Endodermal cell (in vitro differentiated cells): ENCODE measurements around the gene BAHCC1. TPM values are rescaled to one million over a fixed set of nuclear protein-coding genes. Genes with fewer than 3 reads are reported as not detected.

Experiments
- DNase-seq: peaks from one replicate; pipeline ENCODE4 v3.0.0-alpha.2; 2017
- H3K27ac ChIP-seq: 2 replicates; pipeline ENCODE4 v1.5.1; 2013; ENCODE audit warnings: mild to moderate bottlenecking, low read depth, low read length, moderate library complexity
- H3K27me3 ChIP-seq: 2 replicates; pipeline ENCODE4 v1.6.1; 2013; ENCODE audit warnings: mild to moderate bottlenecking, low read length, moderate library complexity; ENCODE audit not compliant: insufficient read depth, control insufficient read depth, poor library complexity, severe bottlenecking
- H3K36me3 ChIP-seq: 2 replicates; pipeline ENCODE4 v1.7.0; 2013; ENCODE audit warnings: mild to moderate bottlenecking, low read length, moderate library complexity; ENCODE audit not compliant: control insufficient read depth, insufficient read depth
- H3K4me1 ChIP-seq: one replicate; pipeline ENCODE4 v1.7.0; 2013; ENCODE audit warnings: low read length; ENCODE audit not compliant: control insufficient read depth, insufficient read depth
- H3K4me3 ChIP-seq: 2 replicates; pipeline ENCODE4 v1.5.1; 2013; ENCODE audit warnings: mild to moderate bottlenecking, low read length, moderate library complexity
- H3K9ac ChIP-seq: 2 replicates; pipeline ENCODE4 v1.6.1; 2013; ENCODE audit warnings: mild to moderate bottlenecking, low read length, moderate library complexity; ENCODE audit not compliant: poor library complexity, severe bottlenecking; ENCODE audit errors: extremely low read depth
- H3K9me3 ChIP-seq: 2 replicates; pipeline ENCODE4 v1.6.1; 2013; ENCODE audit warnings: mild to moderate bottlenecking, low read length, moderate library complexity; ENCODE audit not compliant: control insufficient read depth
- H3K27ac Mint-ChIP-seq: 2 replicates; pipeline ENCODE4 v1.8.0; 2020; ENCODE audit warnings: mixed read lengths
- H3K27me3 Mint-ChIP-seq: 2 replicates; pipeline ENCODE4 v1.8.0; 2021; ENCODE audit warnings: mild to moderate bottlenecking, mixed read lengths; ENCODE audit not compliant: insufficient read depth
- H3K36me3 Mint-ChIP-seq: 2 replicates; pipeline ENCODE4 v1.8.0; 2020; ENCODE audit warnings: low read depth, mixed read lengths
- H3K4me1 Mint-ChIP-seq: 2 replicates; pipeline ENCODE4 v1.8.0; 2020; ENCODE audit warnings: mixed read lengths
- H3K4me3 Mint-ChIP-seq: 2 replicates; pipeline ENCODE4 v1.8.0; 2020; ENCODE audit warnings: mild to moderate bottlenecking, moderate library complexity, mixed read lengths
- H3K9me3 Mint-ChIP-seq: 2 replicates; pipeline ENCODE4 v1.8.0; 2020; ENCODE audit warnings: mild to moderate bottlenecking, mixed read lengths
- WGBS, 2 experiments: methylation state at CpG; one replicate each; pipeline versions ENCODE4 v1.1.5 to v1.1.7; 2013; ENCODE audit warnings: missing lambda C conversion rate in 2 of 2, mixed read lengths in 1 of 2; ENCODE audit not compliant: insufficient coverage in 1 of 2, insufficient read length in 1 of 2; 5-methylcytosine and 5-hydroxymethylcytosine counted together
- total RNA-seq, 2 donors: library from RNA; stranded (reverse); fragmentation: NEBNext Ultra II Directional in 1 of 2; extraction: Animal tissue kit (Norgen Biotek cat#: 25700) in 1 of 2; gene quantifications; 2 replicates in 1 of 2; 3 replicates in 1 of 2; pipeline ENCODE4 v1.2.1, GENCODE V29; 2021
- TF ChIP-seq, protein P1 (sequence below): fragments of 200-600 bp; sonication (generic); conservative IDR thresholded peaks from 2 replicates; pipeline ENCODE4 v1.5.0; 2021; ENCODE audit warnings: antibody characterized with exemption, mild to moderate bottlenecking

BAHCC1 gene
- total RNA-seq, 2 donors from 2014 or later, result 63.9 to 78.1 TPM

GRCh38 chr17:81397314-81398175 lies 2.3 kb downstream of the BAHCC1 start:
- DNase-seq, result peak; percentile 98
- H3K27ac Mint-ChIP-seq, result peak overlapping the region; percentile 93

DNA sequence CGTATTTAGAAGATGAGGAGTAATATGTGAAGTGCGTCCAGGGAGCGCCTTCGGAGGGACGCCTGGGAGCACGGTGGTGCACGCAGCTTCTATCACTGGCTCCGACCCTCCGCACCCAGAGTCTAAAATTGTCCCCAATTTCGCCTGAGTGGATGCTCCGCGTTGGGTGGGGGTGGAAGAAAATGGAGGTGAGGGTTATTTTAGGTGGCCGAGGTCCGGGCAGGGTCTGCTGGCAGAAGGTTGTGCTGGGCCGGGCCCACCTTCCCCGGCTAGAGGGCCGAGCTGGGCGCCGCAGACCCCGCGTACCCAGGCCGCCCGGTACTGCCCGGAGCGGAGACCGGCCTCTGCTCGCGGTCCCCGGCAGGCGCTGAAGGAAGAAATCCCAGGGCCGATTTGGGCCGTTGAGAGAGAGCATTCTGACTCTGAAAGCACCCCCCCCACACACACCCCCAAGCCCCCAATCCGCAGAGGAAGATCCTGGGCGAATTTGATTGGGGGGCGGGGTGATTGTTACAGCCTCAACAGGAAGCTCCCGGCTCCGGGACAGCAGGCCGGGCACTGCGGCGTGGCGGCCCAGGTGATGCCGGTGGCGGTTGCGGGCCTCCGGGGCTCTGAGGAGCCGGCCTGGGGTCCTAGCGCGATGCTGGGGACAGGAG lies 3.0 kb downstream of the BAHCC1 start:
- H3K36me3 ChIP-seq, result no peaks in the 10 kb centered on the region
- H3K9me3 ChIP-seq, result no peaks in the 10 kb centered on the region
- peaks cover 9% of the 10 kb centered on the region for H3K4me1 ChIP-seq
- H3K4me3 ChIP-seq, result peak overlapping the region; percentile 89
- peak overlapping the region; percentile 87 for H3K4me3 Mint-ChIP-seq
- peak overlapping the region; percentile 99 for H3K27ac ChIP-seq
- peak overlapping the region; percentile 93 for H3K27ac Mint-ChIP-seq
- TF ChIP-seq, protein P1, sequence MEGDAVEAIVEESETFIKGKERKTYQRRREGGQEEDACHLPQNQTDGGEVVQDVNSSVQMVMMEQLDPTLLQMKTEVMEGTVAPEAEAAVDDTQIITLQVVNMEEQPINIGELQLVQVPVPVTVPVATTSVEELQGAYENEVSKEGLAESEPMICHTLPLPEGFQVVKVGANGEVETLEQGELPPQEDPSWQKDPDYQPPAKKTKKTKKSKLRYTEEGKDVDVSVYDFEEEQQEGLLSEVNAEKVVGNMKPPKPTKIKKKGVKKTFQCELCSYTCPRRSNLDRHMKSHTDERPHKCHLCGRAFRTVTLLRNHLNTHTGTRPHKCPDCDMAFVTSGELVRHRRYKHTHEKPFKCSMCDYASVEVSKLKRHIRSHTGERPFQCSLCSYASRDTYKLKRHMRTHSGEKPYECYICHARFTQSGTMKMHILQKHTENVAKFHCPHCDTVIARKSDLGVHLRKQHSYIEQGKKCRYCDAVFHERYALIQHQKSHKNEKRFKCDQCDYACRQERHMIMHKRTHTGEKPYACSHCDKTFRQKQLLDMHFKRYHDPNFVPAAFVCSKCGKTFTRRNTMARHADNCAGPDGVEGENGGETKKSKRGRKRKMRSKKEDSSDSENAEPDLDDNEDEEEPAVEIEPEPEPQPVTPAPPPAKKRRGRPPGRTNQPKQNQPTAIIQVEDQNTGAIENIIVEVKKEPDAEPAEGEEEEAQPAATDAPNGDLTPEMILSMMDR, result no peak
- peak; percentile 89 for DNase-seq
- 0 to 1% methylated on average over 11 to 47 of the region's 48 CpGs for WGBS, 2 experiments
- H3K27me3 ChIP-seq, result no peaks in the 10 kb centered on the region
- peak overlapping the region; percentile 99 for H3K9ac ChIP-seq
- peaks cover 30% of the 10 kb centered on the region for H3K27me3 Mint-ChIP-seq
- peaks cover 29% of the 10 kb centered on the region for H3K4me1 Mint-ChIP-seq
- no peaks in the 10 kb centered on the region for H3K9me3 Mint-ChIP-seq
- H3K36me3 Mint-ChIP-seq, result peaks cover 9% of the 10 kb centered on the region

More at GRCh38 chr17:81397314-81398175, 2.3 kb downstream of the BAHCC1 start:
- peaks cover 11% of the 10 kb centered on the region for H3K36me3 Mint-ChIP-seq
- WGBS, 2 experiments, result 0 to 3% methylated on average over 6 to 37 of the region's 49 CpGs
- peak overlapping the region; percentile 87 for H3K4me3 Mint-ChIP-seq
- H3K9ac ChIP-seq, result peak overlapping the region; percentile 99
- H3K4me1 ChIP-seq, result peaks cover 9% of the 10 kb centered on the region
- H3K27ac ChIP-seq, result peak overlapping the region; percentile 99
- no peaks in the 10 kb centered on the region for H3K36me3 ChIP-seq
- TF ChIP-seq, protein P1, result peak; percentile 75
- no peaks in the 10 kb centered on the region for H3K9me3 Mint-ChIP-seq
- H3K4me1 Mint-ChIP-seq, result peaks cover 22% of the 10 kb centered on the region
- peaks cover 33% of the 10 kb centered on the region for H3K27me3 Mint-ChIP-seq
- no peaks in the 10 kb centered on the region for H3K9me3 ChIP-seq
- H3K4me3 ChIP-seq, result peak overlapping the region; percentile 89
- H3K27me3 ChIP-seq, result no peaks in the 10 kb centered on the region

- Histone ChIP-seq H3K27ac (peak overlapping the region; percentile 99), H3K4me3 (peak overlapping the region; percentile 89), H3K4me1 (peaks cover 9% of the 10 kb centered on the region), H3K9me3 (no peaks in the 10 kb centered on the region), H3K36me3 (no peaks in the 10 kb centered on the region), H3K9ac (peak overlapping the region; percentile 99), H3K27me3 (no peaks in the 10 kb centered on the region)
- Mint-ChIP-seq H3K36me3 (peaks cover 10% of the 10 kb centered on the region), H3K9me3 (no peaks in the 10 kb centered on the region), H3K4me3 (peak overlapping the region; percentile 87), H3K27me3 (peaks cover 30% of the 10 kb centered on the region), H3K4me1 (peaks cover 30% of the 10 kb centered on the region), H3K27ac (peak overlapping the region; percentile 93)
- 0 to 2% methylated on average over 2 to 27 of the region's 46 CpGs for WGBS, 2 experiments
- TF ChIP-seq, protein P1, result no peak
- no peak for DNase-seq
Measured at GRCh38 chr17:81398832-81399411, 3.7 kb downstream of the BAHCC1 start.
